UCSD-AML1 (cell line): ENCODE results near the gene COL25A1.

Source experiments
- DNase-seq: peaks from one replicate; lab custom pipeline; 2025; ENCODE audit not compliant: unreplicated experiment; lab: John Stamatoyannopoulos, UW

Gene COL25A1

DNA sequence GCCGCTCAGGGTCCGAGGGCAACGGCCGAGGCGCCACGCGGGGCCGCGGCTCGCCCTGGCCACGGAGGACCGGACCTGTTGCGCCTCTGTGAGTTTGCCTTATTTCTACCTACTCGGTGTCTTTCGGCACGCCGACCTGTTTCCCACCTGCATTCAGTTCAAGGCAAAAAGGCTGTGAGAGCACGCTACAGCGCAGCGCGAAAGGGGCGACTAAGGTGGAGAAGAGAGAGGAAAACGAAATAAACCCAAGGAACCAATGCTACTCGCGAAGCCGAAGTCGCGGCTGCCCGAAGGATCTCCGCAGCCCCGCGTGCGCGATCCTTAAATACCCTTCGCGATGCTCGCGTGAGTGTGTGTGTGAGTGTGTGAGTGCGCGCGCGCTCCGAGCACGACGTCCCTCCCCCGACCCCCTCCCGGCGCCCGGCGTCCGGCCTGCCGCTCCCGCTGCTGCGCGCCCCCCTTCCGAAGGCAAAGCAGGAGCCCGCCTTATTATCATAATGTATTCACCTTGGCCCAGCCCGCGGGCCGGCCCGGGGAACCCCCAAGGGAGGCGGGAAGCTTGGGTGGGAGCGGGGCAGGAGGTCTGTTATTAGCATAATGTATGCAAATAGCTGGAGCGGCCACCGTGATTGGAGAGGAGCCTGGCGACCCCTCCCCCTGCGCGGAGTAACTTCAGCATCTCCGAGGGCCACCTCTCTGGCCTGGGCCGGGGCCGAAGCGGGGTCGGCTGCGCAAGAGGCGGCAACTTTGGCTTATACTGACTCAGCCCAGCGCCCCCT, at the start of gene COL25A1:
Gene COL25A1 (minus strand): TSS at position 298 of the 779 bp plus-strand sequence.
- DNase-seq: no peak

DNA sequence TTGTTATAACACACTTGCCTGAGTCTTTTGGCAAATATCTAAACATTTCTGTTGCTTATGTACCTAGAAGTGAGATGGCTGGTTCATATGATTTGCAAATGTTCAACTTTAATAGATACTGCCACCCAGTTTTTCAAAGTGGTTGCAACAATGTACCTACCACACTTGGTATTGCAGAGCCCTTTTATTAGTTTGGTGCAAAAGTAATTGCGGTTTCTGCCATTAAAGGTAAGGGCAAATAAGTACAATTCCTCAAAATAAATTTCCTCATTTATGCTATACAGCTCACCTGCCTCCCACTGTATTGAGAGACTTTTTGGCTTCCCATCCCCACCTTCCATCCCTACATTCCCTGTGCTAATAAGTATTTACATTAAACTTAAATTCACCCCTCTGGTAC, 47.7 kb upstream of the COL25A1 start:
- no peak for DNase-seq

DNA sequence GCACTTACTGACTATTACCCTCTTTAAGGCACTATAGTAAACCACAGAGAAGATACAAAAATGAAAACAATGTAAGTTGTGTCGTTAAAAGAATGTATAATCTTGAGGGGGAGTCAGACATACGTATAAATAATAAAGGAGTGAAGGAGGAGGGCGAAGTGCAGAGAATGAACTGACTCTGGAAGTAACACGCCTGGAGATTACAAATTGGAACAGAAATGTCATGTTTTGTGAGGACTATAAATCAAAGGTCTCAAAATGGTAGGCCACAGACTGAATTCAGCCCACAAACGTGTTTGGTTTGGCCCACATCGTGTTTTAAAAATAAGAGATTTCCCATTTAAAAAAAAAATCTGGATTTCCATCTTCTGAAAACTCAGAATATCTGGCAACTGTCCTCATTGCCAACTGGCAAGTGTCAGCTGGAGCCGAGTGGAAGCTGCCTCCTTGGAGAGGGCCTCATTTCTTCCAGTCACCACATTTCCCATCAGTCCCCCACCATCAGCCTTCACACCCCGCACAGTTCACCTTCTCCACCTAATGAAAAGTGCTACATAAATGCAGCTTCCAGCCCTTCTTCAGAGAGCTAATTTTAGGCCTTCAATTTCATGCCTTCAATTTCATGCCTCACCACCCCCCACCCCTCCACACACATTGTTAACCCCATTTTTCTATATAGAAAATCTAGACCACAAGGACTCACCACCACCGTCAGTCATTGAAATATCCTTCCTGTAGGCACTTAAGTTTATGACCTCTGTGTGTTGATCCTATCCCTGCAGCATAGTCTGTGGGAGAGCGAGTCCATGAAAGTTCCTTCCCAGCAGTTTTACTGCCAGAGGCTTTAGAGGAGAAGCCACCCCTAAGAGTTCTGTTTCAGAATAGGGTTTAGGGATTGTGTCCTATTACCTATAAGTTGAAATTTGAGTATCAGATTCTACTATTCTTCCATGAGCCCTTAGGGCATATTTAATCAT, 32.0 kb upstream of the COL25A1 start:
- no peak for DNase-seq

DNA sequence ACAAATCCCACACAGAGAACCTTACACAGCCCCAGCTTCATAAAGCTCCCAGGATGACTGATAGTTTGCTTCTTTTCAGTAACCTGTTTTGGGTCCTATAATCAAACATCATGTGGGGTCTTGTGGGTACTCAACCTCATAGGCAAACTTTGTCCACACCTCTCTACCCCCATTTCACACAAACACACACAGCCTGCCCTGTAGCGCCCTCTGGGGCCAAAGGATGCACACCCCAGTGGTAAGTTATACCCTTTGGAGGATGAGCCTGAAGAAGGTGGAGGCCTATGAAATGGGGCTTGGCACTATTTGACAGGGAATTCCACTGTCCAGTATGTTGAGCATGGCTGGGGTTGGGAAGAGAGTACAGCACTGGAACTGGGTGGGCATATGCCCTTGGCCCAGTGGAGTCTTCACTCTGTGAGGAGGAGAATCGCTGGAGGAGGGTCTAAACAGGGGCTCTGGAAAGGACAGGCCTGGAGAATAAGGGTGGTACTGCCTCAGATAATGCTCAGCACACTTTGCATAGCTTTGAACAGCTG, 30.5 kb upstream of the COL25A1 start:
- DNase-seq: peak; percentile 19

DNA sequence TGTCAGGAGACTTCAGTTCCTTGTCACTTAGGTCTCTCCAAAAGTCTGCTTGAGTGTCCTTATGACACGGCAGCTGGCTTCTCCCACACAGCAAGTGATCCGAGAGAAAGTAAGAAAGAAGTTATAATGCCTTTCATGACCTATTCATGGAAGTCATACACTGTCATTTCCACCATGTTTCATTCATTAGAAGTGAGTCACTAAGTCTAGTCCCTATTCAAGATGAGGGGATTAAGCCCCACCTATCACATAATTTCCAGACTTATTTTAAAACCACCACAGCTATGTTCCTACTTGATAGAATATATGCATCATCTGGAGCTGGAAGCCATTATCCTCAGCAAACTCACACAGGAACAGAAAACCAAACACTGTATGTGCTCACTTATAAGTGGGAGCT, 25.2 kb upstream of the COL25A1 start:
- no peak for DNase-seq

DNA sequence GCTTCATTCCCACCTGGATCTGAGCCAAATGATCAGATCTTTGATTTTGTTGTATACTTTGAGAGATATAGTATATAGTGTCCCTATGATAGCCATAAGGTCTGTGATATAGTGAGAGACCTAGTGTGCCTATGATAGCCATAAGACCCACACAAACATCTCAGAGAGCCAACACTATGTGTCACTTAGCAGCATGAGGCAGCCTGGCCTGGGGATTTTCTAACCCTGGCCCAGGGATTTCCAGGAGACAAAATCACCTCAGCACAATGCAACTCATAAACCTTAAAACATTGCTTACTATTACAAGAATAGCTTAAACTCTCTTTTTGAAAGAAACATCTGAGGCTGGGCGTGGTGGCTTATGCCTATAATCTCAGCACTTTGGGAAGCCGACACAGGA, 23.2 kb upstream of the COL25A1 start:
- DNase-seq: no peak

DNA sequence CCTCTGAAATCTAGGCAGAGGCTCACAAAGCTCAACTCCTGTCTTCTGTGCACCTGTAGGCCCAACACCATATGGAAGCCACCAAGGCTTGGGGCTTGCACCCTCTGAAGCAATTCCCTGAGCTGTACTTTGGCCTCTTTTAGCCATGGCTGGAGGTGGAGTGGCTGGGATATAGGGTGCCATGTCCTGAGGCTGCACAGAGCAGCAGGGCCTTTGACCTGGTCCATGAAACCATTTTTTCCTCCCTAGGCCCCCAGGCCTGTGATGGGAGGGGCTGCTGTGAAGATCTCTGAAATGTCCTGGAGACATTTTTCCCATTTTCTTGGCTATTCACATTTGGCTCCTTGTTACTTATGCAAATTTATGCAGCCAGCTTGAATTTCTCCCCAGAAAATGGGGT, 20.9 kb upstream of the COL25A1 start:
- no peak for DNase-seq

DNA sequence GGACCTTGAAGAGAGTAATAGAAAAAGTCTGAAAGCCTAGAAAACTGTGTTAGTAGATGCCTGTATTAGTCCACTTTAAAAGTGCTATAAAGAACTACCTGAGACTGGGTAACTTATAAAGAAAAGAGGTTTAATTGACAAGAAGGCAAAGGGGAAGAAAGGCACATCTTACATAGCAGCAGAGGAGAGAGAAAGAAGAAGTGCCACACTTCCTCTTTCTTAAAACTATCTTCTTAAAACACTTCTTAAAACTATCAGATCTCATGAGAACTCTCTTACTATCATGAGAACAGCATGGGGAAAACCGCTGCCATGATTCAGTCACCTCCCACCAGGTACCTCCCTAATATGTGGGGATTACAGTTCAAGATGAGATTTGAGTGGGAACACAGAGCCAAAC, 18.8 kb upstream of the COL25A1 start:
- no peak for DNase-seq

DNA sequence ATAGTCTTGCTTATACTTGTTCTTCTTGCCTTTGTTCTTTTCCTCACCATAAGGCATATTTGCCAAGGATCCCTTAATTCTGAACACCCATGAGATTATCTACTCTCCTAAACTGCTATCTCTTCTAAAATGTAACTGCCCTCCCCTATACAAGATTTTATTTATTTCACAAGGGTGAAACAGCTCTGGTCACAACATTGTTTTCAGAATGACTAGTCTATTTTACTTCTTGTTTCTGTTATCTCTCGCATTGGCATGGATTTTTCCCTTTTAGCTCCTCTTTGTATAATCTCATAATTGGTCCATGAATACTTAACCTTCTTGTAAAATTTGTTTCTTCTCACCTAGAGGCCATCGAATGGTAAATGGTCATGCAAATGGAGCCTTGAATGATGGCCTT, 17.2 kb upstream of the COL25A1 start:
- DNase-seq: no peak

DNA sequence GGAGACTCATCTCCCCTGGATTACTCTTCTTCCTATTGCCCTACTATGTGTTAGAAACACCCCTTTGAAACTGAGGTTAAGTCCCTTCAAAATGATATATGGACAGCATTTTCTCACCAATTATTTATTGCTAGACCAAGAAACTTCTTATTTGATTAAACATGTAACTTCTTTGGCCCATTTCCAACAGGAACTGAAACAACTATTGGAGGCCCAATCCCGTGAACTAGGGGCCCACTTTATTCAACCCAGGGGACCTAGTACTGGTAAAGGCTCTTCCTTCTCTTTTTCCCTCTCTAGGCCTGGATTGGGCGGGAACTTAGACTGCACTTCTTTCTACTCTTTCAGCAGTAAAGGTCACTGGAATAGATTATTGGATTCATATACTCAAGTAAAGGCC, 16.7 kb upstream of the COL25A1 start:
- DNase-seq: no peak

DNA sequence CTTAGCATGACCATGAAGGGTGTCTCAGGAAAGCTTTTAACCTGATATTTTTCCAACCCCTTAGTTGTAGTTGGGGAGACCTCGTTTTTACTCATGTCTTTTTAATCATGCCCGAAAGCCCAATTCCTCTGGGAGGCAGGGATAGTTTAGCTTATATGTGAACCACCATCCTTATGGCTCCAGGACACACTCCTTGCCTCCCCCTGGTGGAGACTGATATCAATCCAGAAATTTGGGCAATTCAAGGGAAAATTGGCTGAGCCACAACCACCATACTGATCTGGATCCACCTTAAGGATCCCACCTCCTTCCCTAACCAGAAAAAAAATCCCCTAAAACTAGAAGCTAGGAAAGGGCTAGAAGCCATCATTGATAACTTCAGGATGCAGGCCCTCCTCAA, 13.4 kb upstream of the COL25A1 start:
- no peak for DNase-seq

DNA sequence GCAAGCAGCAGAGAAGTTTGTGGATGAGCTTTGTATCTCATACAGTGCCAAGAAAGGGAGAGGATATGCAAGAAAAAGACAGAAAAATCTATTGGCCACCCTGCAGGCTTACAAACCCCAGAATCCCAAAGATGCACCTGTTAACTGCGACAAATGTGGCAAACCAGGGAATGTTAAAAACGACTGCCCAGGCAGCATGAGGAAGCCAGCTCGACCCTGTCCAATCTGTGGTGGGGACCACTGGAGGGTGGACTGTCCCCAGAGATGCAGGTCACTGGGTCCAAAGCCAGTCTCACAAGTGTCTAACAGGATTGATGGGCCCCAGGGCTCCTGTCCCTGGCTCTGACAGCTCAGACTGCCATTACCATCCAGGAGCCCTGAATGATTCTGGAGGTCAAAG, 12.9 kb upstream of the COL25A1 start:
- no peak for DNase-seq

DNA sequence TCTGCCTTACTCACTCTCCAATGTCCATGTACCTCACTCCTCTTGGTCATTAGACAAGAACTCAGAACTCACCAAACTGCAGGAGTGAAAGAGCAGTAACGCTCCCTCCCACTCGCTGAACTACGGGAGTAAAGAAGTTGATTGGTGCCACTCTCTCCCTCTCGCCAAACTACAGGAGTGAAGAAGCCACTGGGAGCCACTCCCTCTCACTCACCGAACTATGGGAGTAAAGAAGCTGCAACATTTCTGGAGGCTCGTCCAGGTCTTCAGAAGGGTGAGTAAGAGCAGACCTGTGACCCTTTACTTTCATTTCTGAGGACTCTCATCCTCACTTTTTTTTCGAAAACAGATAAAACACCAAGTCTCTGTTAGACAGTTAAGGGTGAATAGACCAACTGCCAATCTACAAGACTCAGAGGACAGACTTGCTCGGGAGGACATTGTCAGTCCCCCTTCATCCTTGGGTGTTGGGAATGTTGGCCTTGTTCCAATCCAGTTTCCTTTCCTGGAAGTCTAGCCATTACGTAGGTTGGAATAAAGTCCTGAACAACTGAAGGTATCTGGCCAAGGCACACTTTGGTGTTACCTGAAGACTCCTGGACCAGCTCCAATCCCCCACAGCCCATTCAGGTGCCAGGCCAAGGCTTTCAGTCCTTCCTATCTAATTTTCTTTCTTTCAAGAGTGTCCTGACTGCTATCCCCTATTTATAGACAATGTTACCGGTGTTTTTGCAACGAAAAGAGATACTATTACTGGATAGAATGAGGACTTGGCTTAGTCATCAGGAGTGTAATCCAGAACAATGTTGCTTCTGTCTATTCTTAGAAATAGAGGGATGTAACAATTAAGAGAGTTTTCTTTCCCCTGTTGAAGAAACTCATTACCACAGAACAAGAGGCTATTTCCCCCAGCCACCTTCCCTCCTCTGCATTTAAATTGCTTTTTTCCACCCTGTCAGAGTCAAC, 11.0 kb upstream of the COL25A1 start:
- DNase-seq: no peak

DNA sequence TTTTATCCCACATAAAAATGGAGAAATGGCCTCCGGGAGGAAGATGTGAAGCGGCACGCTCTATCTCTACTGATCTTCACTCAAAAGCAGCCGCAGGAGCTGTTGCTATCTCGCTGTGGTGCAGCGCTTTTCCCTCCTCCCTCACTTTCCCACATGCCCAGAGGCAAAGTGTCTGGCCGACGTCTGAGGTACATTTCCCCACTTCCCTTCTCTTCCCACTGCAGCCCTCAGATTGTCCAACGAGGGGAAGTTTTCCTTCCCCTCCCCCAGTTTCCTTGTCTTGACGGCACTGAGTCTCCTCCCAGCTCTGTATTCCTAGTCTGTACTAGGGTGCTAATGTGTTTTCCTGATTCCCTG, 660 bp upstream of the COL25A1 start:
- no peak for DNase-seq

DNA sequence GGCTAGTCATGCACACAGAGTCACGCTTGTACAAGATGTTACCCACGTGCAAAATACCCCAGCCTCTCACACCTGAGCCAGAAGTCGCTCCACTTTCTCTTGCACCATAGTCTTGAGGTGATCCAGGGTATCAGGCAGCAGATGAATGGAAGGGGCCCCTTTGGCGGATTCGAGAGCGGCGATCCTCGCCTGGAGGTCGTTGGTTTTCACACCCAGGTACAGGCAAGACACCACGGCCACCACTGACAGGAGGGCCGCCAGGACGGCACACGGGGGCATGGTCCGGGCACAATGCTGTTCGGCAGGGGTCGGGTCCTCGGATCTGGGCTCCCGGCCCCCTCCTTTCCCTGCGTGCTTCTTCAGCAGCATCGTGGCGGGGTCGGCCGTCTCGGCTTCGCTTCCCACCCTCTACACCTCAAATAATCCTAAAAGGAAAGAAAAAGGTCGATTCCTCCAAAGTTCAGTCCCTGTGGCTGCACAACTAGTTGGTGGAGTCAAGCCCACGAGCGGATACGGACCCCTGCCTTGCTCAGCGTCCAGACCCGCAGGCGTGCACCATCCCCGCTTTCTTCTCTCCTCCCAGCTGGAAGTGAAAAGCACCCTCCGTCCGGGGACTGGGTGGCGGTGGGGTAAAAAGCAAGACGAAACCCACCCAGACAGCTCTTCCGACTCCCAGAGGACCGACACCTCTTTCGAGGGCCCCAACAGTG, 652 bp downstream of the COL25A1 start:
- no peak for DNase-seq

DNA sequence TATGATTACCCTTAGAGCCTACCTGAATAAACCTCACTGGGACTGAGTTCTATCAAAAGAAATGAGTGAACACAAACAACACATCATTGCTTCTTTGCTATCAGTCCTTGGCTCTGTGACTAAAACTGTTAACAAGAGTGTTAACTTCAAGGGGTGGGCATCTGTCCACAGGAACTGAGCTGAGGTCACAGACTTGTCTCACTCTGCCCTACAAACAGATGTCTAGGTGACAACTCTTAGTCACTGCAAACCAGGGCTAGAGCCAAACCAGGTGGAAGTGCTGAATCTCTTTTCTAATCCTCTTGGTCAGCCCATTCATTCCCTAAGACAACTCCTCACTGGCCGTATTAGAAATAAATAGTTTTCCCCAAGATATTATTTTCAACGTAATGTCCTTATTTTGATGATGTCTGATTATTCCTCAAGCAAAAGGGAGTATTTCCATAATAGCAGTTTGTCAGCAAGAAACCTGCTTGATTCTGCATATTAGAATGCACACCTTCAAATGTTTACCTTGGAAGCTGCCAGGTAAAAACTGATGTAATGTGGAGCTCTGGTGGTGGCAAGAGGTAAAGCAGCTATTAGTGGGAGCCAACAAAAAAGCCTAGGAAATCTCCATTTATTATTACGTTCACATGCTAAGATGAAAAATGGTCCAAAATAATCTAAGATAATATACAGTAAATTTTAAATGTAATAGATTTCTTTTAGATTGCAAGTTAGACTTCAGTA, 4.0 kb downstream of the COL25A1 start:
- no peak for DNase-seq

DNA sequence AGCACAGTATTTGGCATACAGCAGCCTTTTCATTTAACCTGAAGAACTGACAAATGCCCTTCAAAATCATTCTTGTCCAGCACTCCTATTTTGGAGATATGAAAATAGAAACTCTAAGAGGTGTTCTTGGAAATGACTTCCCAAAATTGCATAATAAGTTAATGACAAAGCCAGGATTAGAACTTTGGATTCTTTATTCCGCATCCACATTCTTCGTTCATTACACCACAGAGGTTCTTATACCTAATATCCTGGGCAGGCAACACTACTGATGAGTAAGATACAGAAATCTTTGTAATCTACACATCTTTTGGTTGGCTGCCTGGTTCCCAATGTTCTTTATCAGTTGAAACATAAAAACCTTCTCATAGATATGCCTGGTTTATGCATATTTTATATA, 5.9 kb downstream of the COL25A1 start:
- no peak for DNase-seq

DNA sequence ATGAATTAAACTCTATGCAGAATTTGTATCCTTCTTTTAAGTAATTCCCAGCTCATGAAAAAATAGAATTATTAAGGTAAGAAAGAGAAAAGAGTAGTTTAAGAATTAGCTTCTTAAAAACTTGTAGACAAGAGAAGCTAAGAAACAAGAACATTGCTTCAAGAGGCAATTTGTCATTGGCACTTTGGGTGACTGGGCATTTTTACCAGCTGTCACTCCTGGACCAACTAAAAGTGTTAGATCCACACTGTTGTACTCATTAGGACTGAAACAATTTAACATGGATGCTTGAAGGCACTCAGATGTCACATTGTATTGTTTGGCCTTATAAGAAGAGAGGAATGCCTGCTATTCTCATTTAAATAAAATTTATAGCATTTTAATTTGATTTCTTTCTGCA, 7.4 kb downstream of the COL25A1 start:
- no peak for DNase-seq

DNA sequence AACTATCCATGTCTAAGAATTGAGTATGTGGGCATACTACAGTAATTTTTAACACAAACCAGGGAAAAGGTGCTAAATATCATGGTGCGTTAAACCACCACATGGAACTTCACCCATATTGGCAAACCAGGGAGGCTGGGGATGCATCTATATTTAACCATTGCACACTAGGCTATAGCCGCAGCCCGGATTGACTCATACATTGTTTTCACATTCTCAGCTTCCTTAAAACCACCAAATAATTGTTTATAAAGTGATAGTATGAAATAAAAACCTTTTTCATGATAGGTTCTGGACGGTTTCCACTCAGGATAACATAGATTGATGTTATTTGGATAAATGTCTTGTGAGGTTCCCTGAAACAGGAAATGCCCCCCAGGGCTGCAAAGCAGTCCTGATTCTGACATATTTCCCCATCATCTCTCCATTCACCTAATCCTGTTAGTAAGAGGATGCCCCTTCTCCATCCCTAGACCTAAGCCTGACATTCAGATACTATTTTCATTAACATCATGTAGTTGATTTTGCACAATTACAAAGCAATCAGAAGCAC, 7.9 kb downstream of the COL25A1 start:
- no peak for DNase-seq
